Measurements from ENCODE around the gene LIN28A. TPM values are rescaled to one million over a fixed set of nuclear protein-coding genes. Genes with fewer than 3 reads are reported as not detected.

Gene LIN28A
- total RNA-seq, 4 donors from 2014 or later: not detected

DNA sequence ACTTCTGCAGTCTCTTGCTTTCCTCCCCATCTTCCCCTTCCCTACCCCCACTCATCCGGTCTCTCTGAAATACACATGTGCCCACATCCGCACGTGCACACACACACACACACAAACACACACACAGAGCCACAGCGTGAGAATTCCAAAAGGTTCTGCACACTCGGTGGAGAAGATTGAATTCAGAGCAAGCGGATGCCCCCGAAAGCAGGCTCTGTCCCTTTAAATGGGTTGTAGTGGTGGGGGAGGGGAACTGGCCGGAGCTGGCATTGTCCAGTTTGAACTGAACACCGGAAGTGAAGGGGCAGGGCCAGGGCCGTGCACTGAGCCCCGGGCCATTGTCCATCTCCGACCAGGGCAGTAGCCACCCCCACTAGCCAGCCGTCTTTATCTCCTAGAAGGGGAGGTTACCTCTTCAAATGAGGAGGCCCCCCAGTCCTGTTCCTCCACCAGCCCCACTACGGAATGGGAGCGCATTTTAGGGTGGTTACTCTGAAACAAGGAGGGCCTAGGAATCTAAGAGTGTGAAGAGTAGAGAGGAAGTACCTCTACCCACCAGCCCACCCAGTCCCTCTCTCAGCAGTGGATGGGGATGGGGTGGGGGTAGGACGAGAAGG lies 1.3 kb upstream of the LIN28A start:
- Histone ChIP-seq H3K4me3 (no peak overlapping the region), H3K9me3 (peaks cover 0 to 4% (median 0%) of the 10 kb centered on the region in 3 donors), H3K27me3 (peaks cover 69% of the 10 kb centered on the region), H3K36me3 (no peaks in the 10 kb centered on the region), H3K27ac (no peak overlapping the region), H3K4me1 (no peaks in the 10 kb centered on the region)
- 1% methylated on average over 9 of the region's 16 CpGs; no CpG with 5 or more reads in 1 of the 2 donors for WGBS, 2 donors (ENCODE audit: low coverage in 1 of 2)
- ATAC-seq: no peak
- TF ChIP-seq, protein P1, sequence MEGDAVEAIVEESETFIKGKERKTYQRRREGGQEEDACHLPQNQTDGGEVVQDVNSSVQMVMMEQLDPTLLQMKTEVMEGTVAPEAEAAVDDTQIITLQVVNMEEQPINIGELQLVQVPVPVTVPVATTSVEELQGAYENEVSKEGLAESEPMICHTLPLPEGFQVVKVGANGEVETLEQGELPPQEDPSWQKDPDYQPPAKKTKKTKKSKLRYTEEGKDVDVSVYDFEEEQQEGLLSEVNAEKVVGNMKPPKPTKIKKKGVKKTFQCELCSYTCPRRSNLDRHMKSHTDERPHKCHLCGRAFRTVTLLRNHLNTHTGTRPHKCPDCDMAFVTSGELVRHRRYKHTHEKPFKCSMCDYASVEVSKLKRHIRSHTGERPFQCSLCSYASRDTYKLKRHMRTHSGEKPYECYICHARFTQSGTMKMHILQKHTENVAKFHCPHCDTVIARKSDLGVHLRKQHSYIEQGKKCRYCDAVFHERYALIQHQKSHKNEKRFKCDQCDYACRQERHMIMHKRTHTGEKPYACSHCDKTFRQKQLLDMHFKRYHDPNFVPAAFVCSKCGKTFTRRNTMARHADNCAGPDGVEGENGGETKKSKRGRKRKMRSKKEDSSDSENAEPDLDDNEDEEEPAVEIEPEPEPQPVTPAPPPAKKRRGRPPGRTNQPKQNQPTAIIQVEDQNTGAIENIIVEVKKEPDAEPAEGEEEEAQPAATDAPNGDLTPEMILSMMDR (IDR thresholded peaks at IDR 0.05): no peak
- TF ChIP-seq POLR2AphosphoS5 (IDR thresholded peaks at IDR 0.05) (no peak), EP300 (IDR thresholded peaks at IDR 0.05) (no peak)

DNA sequence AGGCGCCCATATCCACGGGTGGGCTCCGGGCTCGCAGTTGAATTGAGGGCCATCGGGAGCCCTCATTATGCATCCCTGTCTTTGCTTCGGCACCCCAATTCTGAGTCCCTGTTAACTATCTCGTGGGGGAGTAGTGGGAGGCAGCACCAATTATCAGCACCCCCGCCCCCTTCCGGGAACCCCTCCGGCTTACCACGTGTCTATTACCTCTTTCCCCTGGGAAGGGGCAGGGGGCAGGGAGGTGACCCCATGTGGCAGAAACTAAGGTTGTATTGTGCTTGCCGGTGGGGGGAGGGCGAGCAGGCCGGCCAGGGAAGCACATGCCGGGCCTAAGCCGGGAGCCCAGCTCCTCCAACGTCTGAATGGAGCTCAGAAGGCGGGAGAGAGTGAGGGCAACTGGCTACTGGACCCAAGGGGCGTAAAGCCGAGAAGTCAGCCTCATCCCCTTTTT lies 1.0 kb downstream of the LIN28A start:
- no peaks in the 10 kb centered on the region for H3K36me3 ChIP-seq
- no peak overlapping the region for H3K4me3 ChIP-seq
- H3K4me1 ChIP-seq: no peaks in the 10 kb centered on the region
- H3K27me3 ChIP-seq: peaks cover 80% of the 10 kb centered on the region
- peaks cover 0 to 4% (median 0%) of the 10 kb centered on the region in 3 donors for H3K9me3 ChIP-seq
- H3K27ac ChIP-seq: no peak overlapping the region
- TF ChIP-seq POLR2AphosphoS5 (IDR thresholded peaks at IDR 0.05): no peak
- no peak for TF ChIP-seq EP300 (IDR thresholded peaks at IDR 0.05)
- TF ChIP-seq, protein P1 (IDR thresholded peaks at IDR 0.05): no peak
- no peak for ATAC-seq
- 30% methylated on average over 6 of the region's 20 CpGs; no CpG with 5 or more reads in 1 of the 2 donors for WGBS, 2 donors (ENCODE audit: low coverage in 1 of 2)

DNA sequence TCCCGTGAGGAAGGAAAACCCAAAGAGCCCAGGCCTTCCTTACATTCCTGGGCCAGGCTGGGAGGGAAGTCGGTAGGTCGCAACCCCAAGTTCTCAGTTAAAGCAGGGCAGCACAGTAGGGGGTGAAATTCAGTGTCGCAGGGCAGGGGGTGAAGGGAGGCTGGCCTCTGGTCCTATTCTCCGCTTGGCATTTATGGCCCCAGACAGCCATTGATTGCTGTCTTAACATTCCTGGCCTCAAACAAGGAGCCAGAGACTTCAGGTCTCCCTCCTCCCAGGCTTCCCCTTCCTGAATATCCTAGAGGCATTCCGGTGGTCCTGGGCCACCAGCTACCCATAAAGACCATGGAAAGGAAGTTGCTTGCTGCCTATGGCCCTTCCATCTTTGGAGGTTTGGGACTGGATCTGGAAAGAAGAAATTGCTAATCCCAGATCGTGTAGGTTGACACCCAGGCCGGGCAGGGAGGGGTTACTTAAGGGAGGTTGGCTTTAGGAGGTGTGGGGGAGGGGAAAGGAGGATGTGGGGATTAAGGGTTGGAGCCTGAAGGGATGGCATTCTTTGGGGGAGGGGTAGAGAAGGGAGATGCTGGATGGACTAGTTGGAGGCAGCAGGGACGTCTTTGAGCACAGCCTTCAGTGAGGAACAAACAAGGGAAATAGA lies 1.7 kb downstream of the LIN28A start:
- peaks cover 0 to 4% (median 0%) of the 10 kb centered on the region in 3 donors for H3K9me3 ChIP-seq
- peaks cover 86% of the 10 kb centered on the region for H3K27me3 ChIP-seq
- no peaks in the 10 kb centered on the region for H3K36me3 ChIP-seq
- 4 to 7% methylated on average over 4 to 6 of the region's 9 CpGs for WGBS, 2 donors (ENCODE audit: low coverage in 1 of 2)
- ATAC-seq: no peak
- no peaks in the 10 kb centered on the region for H3K4me1 ChIP-seq
- TF ChIP-seq, protein P1 (IDR thresholded peaks at IDR 0.05): no peak
- no peak for TF ChIP-seq EP300 (IDR thresholded peaks at IDR 0.05)
- TF ChIP-seq POLR2A (IDR thresholded peaks at IDR 0.05): no peak
- H3K27ac ChIP-seq: no peak overlapping the region
- no peak overlapping the region for H3K4me3 ChIP-seq

DNA sequence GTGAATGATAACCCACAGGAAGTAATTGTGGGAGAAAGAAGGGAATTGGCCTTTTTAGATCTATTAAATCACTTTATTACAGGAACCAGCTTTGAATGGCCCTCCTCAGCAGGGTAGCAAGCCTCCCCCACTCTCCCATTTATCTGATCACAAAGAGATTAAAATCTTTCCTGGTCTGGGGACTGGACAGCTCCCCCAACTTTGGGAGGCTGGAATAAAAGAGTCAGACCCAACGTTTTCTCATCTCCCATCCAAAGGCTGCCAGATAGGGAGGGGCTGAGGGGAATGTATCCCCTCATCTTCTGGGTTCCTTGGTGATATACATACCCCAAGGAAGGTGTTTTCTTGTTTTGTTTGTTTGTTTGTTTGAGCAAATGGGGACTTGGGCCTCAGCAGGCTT lies 2.4 kb downstream of the LIN28A start:
- no peak overlapping the region for H3K4me3 ChIP-seq
- peaks cover 0 to 4% (median 0%) of the 10 kb centered on the region in 3 donors for H3K9me3 ChIP-seq
- H3K27ac ChIP-seq: no peak overlapping the region
- H3K36me3 ChIP-seq: no peaks in the 10 kb centered on the region
- peaks cover 87% of the 10 kb centered on the region for H3K27me3 ChIP-seq
- ATAC-seq: no peak
- no peaks in the 10 kb centered on the region for H3K4me1 ChIP-seq
- 0% methylated on average over 1 of the region's 1 CpG for WGBS, 2 donors (ENCODE audit: low coverage in 1 of 2)
- TF ChIP-seq, protein P1 (IDR thresholded peaks at IDR 0.05): no peak
- no peak for TF ChIP-seq POLR2A (IDR thresholded peaks at IDR 0.05)
- no peak for TF ChIP-seq EP300 (IDR thresholded peaks at IDR 0.05)
- no peak for TF ChIP-seq POLR2AphosphoS5 (IDR thresholded peaks at IDR 0.05)

Data from gastroesophageal sphincter (tissue), 4 donors.